Fibroblast of lung (primary cell): Measurements from ENCODE around the gene DAPK1. TPM values are rescaled to one million over a fixed set of nuclear protein-coding genes. Genes with fewer than 3 reads are reported as not detected.

Source experiments
- DNase-seq, 2 donors: peaks; one replicate each; pipeline versions ENCODE4 v3.0.0 to v3.0.0-alpha.2; 2010; ENCODE audit warnings: low read depth in 2 of 2
- H2AFZ ChIP-seq: 2 replicates; pipeline ENCODE4 v1.5.1; 2012; ENCODE audit warnings: low read length, control low read depth, inconsistent platforms
- H3K27ac ChIP-seq: 2 replicates; pipeline ENCODE4 v1.5.1; 2011; ENCODE audit warnings: low read length, control low read depth; ENCODE audit not compliant: insufficient read depth
- H3K27me3 ChIP-seq: 2 replicates; pipeline ENCODE4 v1.5.1; 2011; ENCODE audit warnings: mild to moderate bottlenecking, low read length; ENCODE audit not compliant: control insufficient read depth, insufficient read depth
- H3K36me3 ChIP-seq: 2 replicates; pipeline ENCODE4 v1.5.1; 2011; ENCODE audit warnings: low read length; ENCODE audit not compliant: control insufficient read depth, insufficient read depth
- H3K4me1 ChIP-seq: 2 replicates; pipeline ENCODE4 v1.5.1; 2011; ENCODE audit warnings: low read length; ENCODE audit not compliant: control insufficient read depth, insufficient read depth; ENCODE audit errors: extremely low read depth
- H3K4me2 ChIP-seq: 2 replicates; pipeline ENCODE4 v1.5.1; 2011; ENCODE audit warnings: low read length, control low read depth; ENCODE audit not compliant: insufficient read depth; ENCODE audit errors: extremely low read depth
- H3K4me3 ChIP-seq, 4 experiments: fragments of 200-600 bp in 1 of 4; sonication (generic) in 1 of 4; replicated peaks in 1 of 4; 2 replicates each; pipeline ENCODE4 v1.5.1; 2011 to 2016; ENCODE audit warnings: low read length in 4 of 4, low read depth in 3 of 4, mild to moderate bottlenecking in 3 of 4, control low read depth in 2 of 4, inconsistent platforms in 1 of 4, mixed read lengths in 1 of 4; ENCODE audit not compliant: insufficient read depth in 1 of 4; ENCODE audit errors: control extremely low read depth in 1 of 4
- H3K79me2 ChIP-seq: 2 replicates; pipeline ENCODE4 v1.5.1; 2012; ENCODE audit warnings: mild to moderate bottlenecking, low read length, inconsistent platforms; ENCODE audit not compliant: control insufficient read depth, insufficient read depth
- H3K9ac ChIP-seq: 2 replicates; pipeline ENCODE4 v1.5.1; 2011; ENCODE audit warnings: mild to moderate bottlenecking, low read length, control low read depth; ENCODE audit not compliant: insufficient read depth
- H3K9me3 ChIP-seq: 2 replicates; pipeline ENCODE4 v1.5.1; 2012; ENCODE audit warnings: low read depth, low read length; ENCODE audit not compliant: control insufficient read depth, insufficient read depth
- H4K20me1 ChIP-seq: 2 replicates; pipeline ENCODE4 v1.5.1; 2011; ENCODE audit warnings: low read length; ENCODE audit not compliant: control insufficient read depth, insufficient read depth; ENCODE audit errors: extremely low read depth
- CTCF ChIP-seq, 2 donors: IDR thresholded peaks in 1 of 2; conservative IDR thresholded peaks in 1 of 2; 1 replicate in 1 of 2; 2 replicates in 1 of 2; pipeline ENCODE4 v1.5.1; 2011 to 2012; ENCODE audit warnings: low read length in 2 of 2, control low read depth in 1 of 2, inconsistent platforms in 1 of 2, low read depth in 1 of 2, mild to moderate bottlenecking in 1 of 2
- EZH2 ChIP-seq: IDR thresholded peaks from 2 replicates; pipeline ENCODE4 v1.5.1; 2012; ENCODE audit warnings: low read length, control low read depth, mild to moderate bottlenecking; ENCODE audit errors: missing control alignments
- polyA plus RNA-seq, 2 donors: library from polyadenylated mRNA; depleted of rRNA in 1 of 2; stranded (reverse) in 1 of 2; unstranded in 1 of 2; fragments of >200 nt; gene quantifications; 2 replicates each; pipeline ENCODE4 v1.2.1, GENCODE V29; 2011 to 2012; ENCODE audit warnings: missing spikeins in 1 of 2
- total RNA-seq: library from RNA; depleted of rRNA; stranded (reverse); fragments of >200 nt; gene quantifications from 2 replicates; pipeline ENCODE4 v1.2.1, GENCODE V29; 2014

DAPK1 gene
- total and polyA plus RNA-seq, 2 donors (not counting 1 experiment from before 2014, with no cell fraction given): 1.1 to 15.5 TPM

DNA sequence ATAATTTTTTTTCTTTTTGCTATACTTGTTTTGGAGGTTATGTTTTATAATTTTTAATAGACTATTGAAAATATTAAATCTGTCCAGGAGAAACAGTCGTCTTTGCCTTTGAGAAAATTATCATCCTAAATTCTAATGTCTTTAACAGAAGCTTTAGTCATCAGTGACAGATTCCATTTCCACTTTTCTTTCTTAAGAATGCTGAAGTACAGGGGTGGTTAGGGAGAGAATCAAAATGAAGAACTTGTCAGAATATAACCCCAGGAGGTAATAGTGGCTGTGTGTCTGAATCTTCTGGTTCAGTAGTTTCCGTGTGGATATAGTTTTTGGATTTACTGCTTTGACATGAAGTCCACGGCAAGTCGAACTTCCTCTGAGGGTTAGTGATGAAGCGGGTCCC is 111.8 kb downstream of the DAPK1 start:
- Histone ChIP-seq H3K4me3 (no peak overlapping the region), H3K4me1 (no peaks in the 10 kb centered on the region), H3K79me2 (no peaks in the 10 kb centered on the region), H4K20me1 (no peaks in the 10 kb centered on the region), H3K36me3 (no peaks in the 10 kb centered on the region), H3K9me3 (no peaks in the 10 kb centered on the region), H2AFZ (no peak overlapping the region), H3K9ac (no peak overlapping the region), H3K27ac (no peak overlapping the region), H3K27me3 (no peaks in the 10 kb centered on the region), H3K4me2 (no peak overlapping the region)
- no peak for DNase-seq
- TF ChIP-seq EZH2 (no peak), CTCF (conservative IDR thresholded peaks at IDR 0.05 in 1 of 2, IDR thresholded peaks at IDR 0.05 in 1 of 2; ENCODE audit: low read depth in 1 of 2, low read length in 2 of 2) (no peak)

- H3K27ac ChIP-seq: no peak overlapping the region
- no peak overlapping the region for H3K9ac ChIP-seq
- DNase-seq: peak; percentile 15 to 57
- H3K36me3 ChIP-seq: no peaks in the 10 kb centered on the region
- no peaks in the 10 kb centered on the region for H3K79me2 ChIP-seq
- H2AFZ ChIP-seq: no peak overlapping the region
- no peaks in the 10 kb centered on the region for H3K4me1 ChIP-seq
- no peaks in the 10 kb centered on the region for H4K20me1 ChIP-seq
- no peak overlapping the region for H3K4me2 ChIP-seq
- H3K27me3 ChIP-seq: no peaks in the 10 kb centered on the region
- TF ChIP-seq CTCF (conservative IDR thresholded peaks at IDR 0.05 in 1 of 2, IDR thresholded peaks at IDR 0.05 in 1 of 2; ENCODE audit: low read depth in 1 of 2, low read length in 2 of 2) (no peak), EZH2 (no peak)
- no peak overlapping the region for H3K4me3 ChIP-seq
- H3K9me3 ChIP-seq: no peaks in the 10 kb centered on the region
These were observed 112.8 kb downstream of the DAPK1 start for GRCh38 chr9:87610200-87611155.

- Histone ChIP-seq H3K27me3 (no peaks in the 10 kb centered on the region), H3K79me2 (no peaks in the 10 kb centered on the region), H3K4me2 (no peak overlapping the region), H3K36me3 (no peaks in the 10 kb centered on the region), H3K27ac (no peak overlapping the region), H3K9ac (no peak overlapping the region), H2AFZ (no peak overlapping the region), H3K9me3 (no peaks in the 10 kb centered on the region), H3K4me1 (no peaks in the 10 kb centered on the region), H4K20me1 (no peaks in the 10 kb centered on the region), H3K4me3 (no peak overlapping the region)
- TF ChIP-seq CTCF (conservative IDR thresholded peaks at IDR 0.05 in 1 of 2, IDR thresholded peaks at IDR 0.05 in 1 of 2; ENCODE audit: low read depth in 1 of 2, low read length in 2 of 2) (no peak), EZH2 (no peak)
- DNase-seq: no peak
These were observed 114.1 kb downstream of the DAPK1 start for GRCh38 chr9:87611776-87612175.
